SK-N-SH treated with all-trans-retinoic acid at 6 μM for 48 hours (cell line): ENCODE measurements around the gene CCDC171.

Experiments used
- ATAC-seq: fragments of 200-7000 bp; cut with Tn5 transposase; 3 replicates; pipeline ENCODE4 v1.9.1; 2020; ENCODE audit warnings: mild to moderate bottlenecking, moderate library complexity
- BACH2 ChIP-seq: fragments of 250-450 bp; sonication (Bioruptor Pico); IDR thresholded peaks from 2 replicates; pipeline ENCODE4 v1.9.0; 2021; ENCODE audit warnings: mild to moderate bottlenecking, borderline replicate concordance
- CSDC2 ChIP-seq: fragments of 250-450 bp; sonication (Bioruptor Pico); IDR thresholded peaks from 2 replicates; pipeline ENCODE4 v1.5.0; 2020; ENCODE audit warnings: mild to moderate bottlenecking, moderate library complexity
- ESRRG ChIP-seq: fragments of 250-450 bp; sonication (Bioruptor Pico); IDR thresholded peaks from 2 replicates; pipeline ENCODE4 v1.6.1; 2021; ENCODE audit warnings: mild to moderate bottlenecking
- GLIS3 ChIP-seq: fragments of 250-450 bp; sonication (Bioruptor Pico); IDR thresholded peaks from 2 replicates; pipeline ENCODE4 v1.5.0; 2020; ENCODE audit warnings: mild to moderate bottlenecking, moderate library complexity
- ISL1 ChIP-seq: fragments of 250-450 bp; sonication (Bioruptor Pico); IDR thresholded peaks from 2 replicates; pipeline ENCODE4 v2.1.2; 2022; ENCODE audit warnings: mild to moderate bottlenecking, moderate library complexity
- OSR1 ChIP-seq: fragments of 250-450 bp; sonication (Bioruptor Pico); IDR thresholded peaks from 2 replicates; pipeline ENCODE4 v1.8.0; 2022; ENCODE audit warnings: moderate library complexity, mild to moderate bottlenecking, inconsistent platforms
- PPARA ChIP-seq: fragments of 250-450 bp; sonication (Bioruptor Pico); IDR thresholded peaks from 2 replicates; pipeline ENCODE4 v1.5.0; 2020; ENCODE audit warnings: mild to moderate bottlenecking, borderline replicate concordance
- RARB ChIP-seq: fragments of 250-450 bp; sonication (Bioruptor Pico); IDR thresholded peaks from 2 replicates; pipeline ENCODE4 v1.8.0; 2021; ENCODE audit warnings: mild to moderate bottlenecking, moderate library complexity
- TCF4 ChIP-seq: fragments of 250-450 bp; sonication (Bioruptor Pico); IDR thresholded peaks from 2 replicates; pipeline ENCODE4 v1.8.0; 2021; ENCODE audit warnings: mild to moderate bottlenecking, moderate library complexity, borderline replicate concordance
- TOX ChIP-seq: fragments of 250-450 bp; sonication (Bioruptor Pico); IDR thresholded peaks from 2 replicates; pipeline ENCODE4 v1.8.0; 2021; ENCODE audit warnings: mild to moderate bottlenecking, moderate library complexity, borderline replicate concordance
- ZC3H10 ChIP-seq: fragments of 250-450 bp; sonication (Bioruptor Pico); IDR thresholded peaks from 2 replicates; pipeline ENCODE4 v1.5.1; 2021; ENCODE audit warnings: mild to moderate bottlenecking, moderate library complexity
- ZNF70 ChIP-seq: fragments of 450-650 bp; formaldehyde crosslinking; IDR thresholded peaks from 2 replicates; pipeline ENCODE4 v1.5.0; 2020; ENCODE audit warnings: mild to moderate bottlenecking, moderate library complexity
- ZNF8 ChIP-seq: fragments of 450-650 bp; formaldehyde crosslinking; IDR thresholded peaks from 2 replicates; pipeline ENCODE4 v1.5.0; 2020; ENCODE audit warnings: mild to moderate bottlenecking, moderate library complexity
- TF ChIP-seq, protein P1 (sequence below): fragments of 250-450 bp; sonication (Bioruptor Pico); IDR thresholded peaks from 2 replicates; pipeline ENCODE4 v1.8.0; 2020; ENCODE audit warnings: mild to moderate bottlenecking, moderate library complexity, borderline replicate concordance
- TF ChIP-seq, protein P2 (sequence below): fragments of 250-450 bp; sonication (Bioruptor Pico); IDR thresholded peaks from 2 replicates; pipeline ENCODE4 v1.5.1; 2021; ENCODE audit warnings: mild to moderate bottlenecking, moderate library complexity
- TF ChIP-seq, protein P3 (sequence below): fragments of 250-450 bp; sonication (Bioruptor Pico); IDR thresholded peaks from 2 replicates; pipeline ENCODE4 v1.8.0; 2021; ENCODE audit warnings: low read depth, mild to moderate bottlenecking, moderate library complexity, borderline replicate concordance
- TF ChIP-seq, protein P4 (sequence below): fragments of 250-450 bp; sonication (Bioruptor Pico); IDR thresholded peaks from 2 replicates; pipeline ENCODE4 v1.5.1; 2020; ENCODE audit warnings: low read depth, mild to moderate bottlenecking, moderate library complexity
- TF ChIP-seq, protein P5 (sequence below): fragments of 250-450 bp; sonication (Bioruptor Pico); IDR thresholded peaks from 2 replicates; pipeline ENCODE4 v1.5.0; 2020; ENCODE audit warnings: mild to moderate bottlenecking, moderate library complexity

Gene CCDC171

DNA sequence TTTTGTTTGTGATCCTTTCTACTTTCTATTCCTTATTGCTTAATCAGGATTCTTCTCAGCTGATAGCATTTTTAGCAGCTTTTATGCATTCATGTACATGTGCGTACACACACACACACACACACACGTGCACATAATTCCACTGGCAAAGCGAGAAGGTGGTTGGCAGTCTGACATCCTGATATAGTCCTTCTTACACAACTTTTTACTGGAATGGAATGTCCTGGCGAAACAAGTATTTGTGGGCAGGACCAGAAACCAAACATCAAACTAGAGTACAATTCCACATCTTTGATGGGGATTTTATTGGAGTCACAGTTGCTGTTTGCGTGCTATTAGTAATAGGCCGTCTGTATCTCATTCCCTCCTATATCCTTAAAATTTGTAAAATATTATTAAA lies 356.5 kb downstream of the CCDC171 start:
- ATAC-seq: no peak
- TF ChIP-seq ZNF70 (CRISPR knock-in tag) (no peak), TCF4 (CRISPR knock-in tag) (no peak), TOX (CRISPR knock-in tag) (no peak), RARB (no peak), GLIS3 (CRISPR knock-in tag) (no peak), BACH2 (no peak)
- TF ChIP-seq, protein P1, sequence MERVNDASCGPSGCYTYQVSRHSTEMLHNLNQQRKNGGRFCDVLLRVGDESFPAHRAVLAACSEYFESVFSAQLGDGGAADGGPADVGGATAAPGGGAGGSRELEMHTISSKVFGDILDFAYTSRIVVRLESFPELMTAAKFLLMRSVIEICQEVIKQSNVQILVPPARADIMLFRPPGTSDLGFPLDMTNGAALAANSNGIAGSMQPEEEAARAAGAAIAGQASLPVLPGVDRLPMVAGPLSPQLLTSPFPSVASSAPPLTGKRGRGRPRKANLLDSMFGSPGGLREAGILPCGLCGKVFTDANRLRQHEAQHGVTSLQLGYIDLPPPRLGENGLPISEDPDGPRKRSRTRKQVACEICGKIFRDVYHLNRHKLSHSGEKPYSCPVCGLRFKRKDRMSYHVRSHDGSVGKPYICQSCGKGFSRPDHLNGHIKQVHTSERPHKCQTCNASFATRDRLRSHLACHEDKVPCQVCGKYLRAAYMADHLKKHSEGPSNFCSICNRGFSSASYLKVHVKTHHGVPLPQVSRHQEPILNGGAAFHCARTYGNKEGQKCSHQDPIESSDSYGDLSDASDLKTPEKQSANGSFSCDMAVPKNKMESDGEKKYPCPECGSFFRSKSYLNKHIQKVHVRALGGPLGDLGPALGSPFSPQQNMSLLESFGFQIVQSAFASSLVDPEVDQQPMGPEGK: no peak
- TF ChIP-seq, protein P2, sequence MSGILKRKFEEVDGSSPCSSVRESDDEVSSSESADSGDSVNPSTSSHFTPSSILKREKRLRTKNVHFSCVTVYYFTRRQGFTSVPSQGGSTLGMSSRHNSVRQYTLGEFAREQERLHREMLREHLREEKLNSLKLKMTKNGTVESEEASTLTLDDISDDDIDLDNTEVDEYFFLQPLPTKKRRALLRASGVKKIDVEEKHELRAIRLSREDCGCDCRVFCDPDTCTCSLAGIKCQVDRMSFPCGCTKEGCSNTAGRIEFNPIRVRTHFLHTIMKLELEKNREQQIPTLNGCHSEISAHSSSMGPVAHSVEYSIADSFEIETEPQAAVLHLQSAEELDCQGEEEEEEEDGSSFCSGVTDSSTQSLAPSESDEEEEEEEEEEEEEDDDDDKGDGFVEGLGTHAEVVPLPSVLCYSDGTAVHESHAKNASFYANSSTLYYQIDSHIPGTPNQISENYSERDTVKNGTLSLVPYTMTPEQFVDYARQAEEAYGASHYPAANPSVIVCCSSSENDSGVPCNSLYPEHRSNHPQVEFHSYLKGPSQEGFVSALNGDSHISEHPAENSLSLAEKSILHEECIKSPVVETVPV (CRISPR knock-in tag): no peak
- TF ChIP-seq, protein P3, sequence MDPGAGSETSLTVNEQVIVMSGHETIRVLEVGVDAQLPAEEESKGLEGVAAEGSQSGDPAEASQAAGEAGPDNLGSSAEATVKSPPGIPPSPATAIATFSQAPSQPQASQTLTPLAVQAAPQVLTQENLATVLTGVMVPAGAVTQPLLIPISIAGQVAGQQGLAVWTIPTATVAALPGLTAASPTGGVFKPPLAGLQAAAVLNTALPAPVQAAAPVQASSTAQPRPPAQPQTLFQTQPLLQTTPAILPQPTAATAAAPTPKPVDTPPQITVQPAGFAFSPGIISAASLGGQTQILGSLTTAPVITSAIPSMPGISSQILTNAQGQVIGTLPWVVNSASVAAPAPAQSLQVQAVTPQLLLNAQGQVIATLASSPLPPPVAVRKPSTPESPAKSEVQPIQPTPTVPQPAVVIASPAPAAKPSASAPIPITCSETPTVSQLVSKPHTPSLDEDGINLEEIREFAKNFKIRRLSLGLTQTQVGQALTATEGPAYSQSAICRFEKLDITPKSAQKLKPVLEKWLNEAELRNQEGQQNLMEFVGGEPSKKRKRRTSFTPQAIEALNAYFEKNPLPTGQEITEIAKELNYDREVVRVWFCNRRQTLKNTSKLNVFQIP: no peak

DNA sequence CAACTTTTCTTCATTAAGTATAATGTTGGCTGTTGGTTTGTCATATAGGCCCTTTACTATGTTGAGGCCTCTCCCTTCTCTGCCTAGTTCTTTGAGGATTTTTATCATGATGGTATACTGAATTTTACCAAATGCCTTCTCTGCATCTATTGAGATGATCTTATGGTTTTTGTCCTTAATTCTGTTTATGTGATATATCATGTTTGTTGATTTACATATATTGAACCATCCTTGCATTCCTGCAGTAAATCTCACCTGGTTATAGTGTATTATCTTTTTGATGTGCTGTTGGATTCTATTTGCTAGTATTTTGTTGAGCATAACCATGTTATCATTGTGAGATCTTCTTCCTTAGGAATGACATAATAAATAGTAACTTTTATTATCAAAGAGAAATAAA lies 362.9 kb downstream of the CCDC171 start:
- ATAC-seq: no peak
- TF ChIP-seq ZNF8 (CRISPR knock-in tag) (peak; percentile 68), PPARA (CRISPR knock-in tag) (no peak)

DNA sequence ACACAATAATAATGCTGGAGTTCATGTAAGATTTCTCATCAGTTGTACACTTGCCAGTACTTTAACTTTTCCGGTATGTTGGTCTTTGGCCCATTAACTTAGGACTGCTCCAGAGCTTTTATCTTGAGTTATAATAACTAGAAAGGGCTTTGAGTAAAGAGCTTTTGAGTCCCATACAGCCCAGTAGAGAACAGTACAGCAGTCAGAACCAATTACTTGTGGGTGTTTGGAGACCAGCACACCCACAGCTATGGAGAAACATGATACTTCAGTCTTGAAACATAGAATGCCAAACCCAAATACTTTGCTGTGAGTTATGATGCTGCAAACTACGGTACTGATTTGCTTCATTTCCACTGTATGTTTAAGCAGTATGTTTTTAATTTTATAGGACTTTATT lies 374.3 kb downstream of the CCDC171 start:
- TF ChIP-seq TCF4 (CRISPR knock-in tag) (no peak), OSR1 (CRISPR knock-in tag) (no peak), GLIS3 (CRISPR knock-in tag) (no peak), ZNF8 (CRISPR knock-in tag) (no peak), ZC3H10 (CRISPR knock-in tag) (no peak), BACH2 (no peak), PPARA (CRISPR knock-in tag) (no peak), TOX (CRISPR knock-in tag) (no peak), ESRRG (CRISPR knock-in tag) (no peak), CSDC2 (CRISPR knock-in tag) (no peak), ISL1 (CRISPR knock-in tag) (no peak)
- TF ChIP-seq, protein P4, sequence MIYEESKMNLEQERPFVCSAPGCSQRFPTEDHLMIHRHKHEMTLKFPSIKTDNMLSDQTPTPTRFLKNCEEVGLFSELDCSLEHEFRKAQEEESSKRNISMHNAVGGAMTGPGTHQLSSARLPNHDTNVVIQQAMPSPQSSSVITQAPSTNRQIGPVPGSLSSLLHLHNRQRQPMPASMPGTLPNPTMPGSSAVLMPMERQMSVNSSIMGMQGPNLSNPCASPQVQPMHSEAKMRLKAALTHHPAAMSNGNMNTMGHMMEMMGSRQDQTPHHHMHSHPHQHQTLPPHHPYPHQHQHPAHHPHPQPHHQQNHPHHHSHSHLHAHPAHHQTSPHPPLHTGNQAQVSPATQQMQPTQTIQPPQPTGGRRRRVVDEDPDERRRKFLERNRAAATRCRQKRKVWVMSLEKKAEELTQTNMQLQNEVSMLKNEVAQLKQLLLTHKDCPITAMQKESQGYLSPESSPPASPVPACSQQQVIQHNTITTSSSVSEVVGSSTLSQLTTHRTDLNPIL (CRISPR knock-in tag): no peak
- TF ChIP-seq, protein P5, sequence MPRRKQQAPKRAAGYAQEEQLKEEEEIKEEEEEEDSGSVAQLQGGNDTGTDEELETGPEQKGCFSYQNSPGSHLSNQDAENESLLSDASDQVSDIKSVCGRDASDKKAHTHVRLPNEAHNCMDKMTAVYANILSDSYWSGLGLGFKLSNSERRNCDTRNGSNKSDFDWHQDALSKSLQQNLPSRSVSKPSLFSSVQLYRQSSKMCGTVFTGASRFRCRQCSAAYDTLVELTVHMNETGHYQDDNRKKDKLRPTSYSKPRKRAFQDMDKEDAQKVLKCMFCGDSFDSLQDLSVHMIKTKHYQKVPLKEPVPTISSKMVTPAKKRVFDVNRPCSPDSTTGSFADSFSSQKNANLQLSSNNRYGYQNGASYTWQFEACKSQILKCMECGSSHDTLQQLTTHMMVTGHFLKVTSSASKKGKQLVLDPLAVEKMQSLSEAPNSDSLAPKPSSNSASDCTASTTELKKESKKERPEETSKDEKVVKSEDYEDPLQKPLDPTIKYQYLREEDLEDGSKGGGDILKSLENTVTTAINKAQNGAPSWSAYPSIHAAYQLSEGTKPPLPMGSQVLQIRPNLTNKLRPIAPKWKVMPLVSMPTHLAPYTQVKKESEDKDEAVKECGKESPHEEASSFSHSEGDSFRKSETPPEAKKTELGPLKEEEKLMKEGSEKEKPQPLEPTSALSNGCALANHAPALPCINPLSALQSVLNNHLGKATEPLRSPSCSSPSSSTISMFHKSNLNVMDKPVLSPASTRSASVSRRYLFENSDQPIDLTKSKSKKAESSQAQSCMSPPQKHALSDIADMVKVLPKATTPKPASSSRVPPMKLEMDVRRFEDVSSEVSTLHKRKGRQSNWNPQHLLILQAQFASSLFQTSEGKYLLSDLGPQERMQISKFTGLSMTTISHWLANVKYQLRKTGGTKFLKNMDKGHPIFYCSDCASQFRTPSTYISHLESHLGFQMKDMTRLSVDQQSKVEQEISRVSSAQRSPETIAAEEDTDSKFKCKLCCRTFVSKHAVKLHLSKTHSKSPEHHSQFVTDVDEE (CRISPR knock-in tag): no peak
- TF ChIP-seq, protein P2 (CRISPR knock-in tag): no peak
- TF ChIP-seq, protein P1: no peak
- TF ChIP-seq, protein P3: no peak
- peak; percentile 93 for ATAC-seq
